Measurements from ENCODE around the gene NPY.

- TF ChIP-seq RAD21 (IDR thresholded peaks at IDR 0.05; ENCODE audit: low read length) = no peak
- no peak for TF ChIP-seq CTCF (IDR thresholded peaks at IDR 0.05)
- no peak for TF ChIP-seq SIN3A (IDR thresholded peaks at IDR 0.05; ENCODE audit: borderline replicate concordance, low read depth, low read length)
- no peak for TF ChIP-seq MAX (IDR thresholded peaks at IDR 0.05; ENCODE audit: low read depth)
- no peak for TF ChIP-seq MXI1 (IDR thresholded peaks at IDR 0.05; ENCODE audit: low read depth, low read length)
- TF ChIP-seq RFX5 (IDR thresholded peaks at IDR 0.05; ENCODE audit: low read length) = no peak
- TF ChIP-seq CHD2 (IDR thresholded peaks at IDR 0.05; ENCODE audit: low read length, partially characterized antibody) = no peak
- no peak for TF ChIP-seq NFIC (IDR thresholded peaks at IDR 0.05; ENCODE audit: borderline replicate concordance)
- TF ChIP-seq SMC3 (IDR thresholded peaks at IDR 0.05; ENCODE audit: low read depth, low read length) = no peak
- TF ChIP-seq, protein P1, sequence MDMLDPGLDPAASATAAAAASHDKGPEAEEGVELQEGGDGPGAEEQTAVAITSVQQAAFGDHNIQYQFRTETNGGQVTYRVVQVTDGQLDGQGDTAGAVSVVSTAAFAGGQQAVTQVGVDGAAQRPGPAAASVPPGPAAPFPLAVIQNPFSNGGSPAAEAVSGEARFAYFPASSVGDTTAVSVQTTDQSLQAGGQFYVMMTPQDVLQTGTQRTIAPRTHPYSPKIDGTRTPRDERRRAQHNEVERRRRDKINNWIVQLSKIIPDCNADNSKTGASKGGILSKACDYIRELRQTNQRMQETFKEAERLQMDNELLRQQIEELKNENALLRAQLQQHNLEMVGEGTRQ (IDR thresholded peaks at IDR 0.05; ENCODE audit: borderline replicate concordance, low read depth, low read length) = no peak
- no peak for TF ChIP-seq YY1 (IDR thresholded peaks at IDR 0.05; ENCODE audit: low read depth)
Measured at GRCh38 chr7:24328894-24329293, 44.9 kb downstream of the NPY start.
